GM19463 (cell line): ENCODE measurements around the gene C20orf204.
"Not testable (repeated sequence)": the region's sequence is repeated elsewhere in the genome, so short reads cannot be mapped to it uniquely, and the experiment has no call there.

Experiments used
- ATAC-seq: cut with Tn5 transposase; IDR thresholded peaks from one replicate; pipeline ENCODE4 v1.9.1; 2021; ENCODE audit warnings: mild to moderate bottlenecking, moderate library complexity; ENCODE audit not compliant: unreplicated experiment

The C20orf204 gene, protein sequence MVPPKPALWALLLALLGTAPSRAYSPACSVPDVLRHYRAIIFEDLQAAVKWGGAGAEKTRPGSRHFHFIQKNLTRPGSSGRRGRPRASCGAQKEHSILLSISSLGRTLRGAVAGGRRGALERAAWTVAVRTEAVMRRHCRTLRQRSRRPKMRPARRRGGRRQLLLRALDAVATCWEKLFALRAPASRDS

DNA sequence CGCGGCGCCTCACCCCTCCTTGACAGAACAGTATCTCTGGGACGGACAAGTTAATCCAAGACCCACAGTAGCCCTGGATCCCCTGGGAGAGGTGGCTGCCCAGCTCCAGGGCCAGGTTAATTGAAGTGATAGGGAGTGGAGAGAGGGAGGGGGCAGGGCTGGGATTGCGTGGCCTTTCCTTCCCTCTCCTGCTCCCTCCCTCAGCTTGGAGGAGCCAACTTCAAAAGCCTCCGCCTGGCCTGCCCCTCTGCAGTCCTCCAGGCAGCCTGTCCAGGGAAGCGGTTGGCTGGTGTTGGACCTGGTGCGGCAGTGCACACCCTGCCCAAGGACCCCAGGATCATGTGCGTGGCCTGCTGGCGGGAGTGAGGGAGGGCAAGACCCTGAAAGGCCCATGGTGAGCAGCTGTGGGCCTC is at the start of gene C20orf204:
TSS of gene C20orf204 (plus strand) at position 250 of the 413 bp plus-strand sequence. CDS start at position 392, 142 bp downstream.
- no peak for ATAC-seq

DNA sequence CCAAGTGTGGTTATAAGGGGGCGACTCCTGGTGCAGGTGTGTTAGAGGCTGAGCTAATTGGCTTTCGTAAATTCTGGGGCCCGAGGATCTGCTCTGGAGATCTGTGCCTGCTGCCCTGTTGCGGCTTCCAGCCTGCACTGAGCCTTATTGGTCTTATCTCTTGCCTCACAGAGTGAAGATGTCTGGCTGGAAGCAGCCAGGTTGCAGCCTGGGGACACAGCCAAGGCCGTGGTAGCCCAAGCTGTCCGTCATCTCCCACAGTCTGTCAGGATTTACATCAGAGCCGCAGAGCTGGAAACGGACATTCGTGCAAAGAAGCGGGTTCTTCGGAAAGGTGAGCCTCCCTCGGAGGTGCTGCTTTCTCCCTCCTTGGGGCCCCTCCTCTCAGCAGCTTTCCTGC is 35.1 kb upstream of the C20orf204 start:
- ATAC-seq, result no peak

DNA sequence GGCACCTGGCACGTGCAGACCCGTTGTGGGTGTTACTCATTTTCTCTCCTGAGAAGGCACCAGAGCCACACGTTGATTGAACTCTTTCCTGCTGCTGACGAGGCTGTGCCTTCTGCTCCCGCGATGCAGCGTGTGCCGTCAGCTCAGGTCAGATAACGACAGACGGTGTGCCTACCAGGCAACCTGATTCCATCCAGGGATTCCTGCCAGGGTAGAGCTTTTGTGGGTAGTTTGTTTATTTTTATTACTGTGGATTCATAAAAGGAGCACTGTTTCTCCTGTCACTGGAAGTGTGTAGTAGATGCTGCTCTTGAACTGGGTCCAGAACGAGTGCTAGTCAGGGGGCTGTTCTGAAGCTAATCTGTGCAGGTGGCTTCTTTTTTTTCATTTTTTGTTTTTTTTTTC is 34.4 kb upstream of the C20orf204 start:
- ATAC-seq, result no peak

DNA sequence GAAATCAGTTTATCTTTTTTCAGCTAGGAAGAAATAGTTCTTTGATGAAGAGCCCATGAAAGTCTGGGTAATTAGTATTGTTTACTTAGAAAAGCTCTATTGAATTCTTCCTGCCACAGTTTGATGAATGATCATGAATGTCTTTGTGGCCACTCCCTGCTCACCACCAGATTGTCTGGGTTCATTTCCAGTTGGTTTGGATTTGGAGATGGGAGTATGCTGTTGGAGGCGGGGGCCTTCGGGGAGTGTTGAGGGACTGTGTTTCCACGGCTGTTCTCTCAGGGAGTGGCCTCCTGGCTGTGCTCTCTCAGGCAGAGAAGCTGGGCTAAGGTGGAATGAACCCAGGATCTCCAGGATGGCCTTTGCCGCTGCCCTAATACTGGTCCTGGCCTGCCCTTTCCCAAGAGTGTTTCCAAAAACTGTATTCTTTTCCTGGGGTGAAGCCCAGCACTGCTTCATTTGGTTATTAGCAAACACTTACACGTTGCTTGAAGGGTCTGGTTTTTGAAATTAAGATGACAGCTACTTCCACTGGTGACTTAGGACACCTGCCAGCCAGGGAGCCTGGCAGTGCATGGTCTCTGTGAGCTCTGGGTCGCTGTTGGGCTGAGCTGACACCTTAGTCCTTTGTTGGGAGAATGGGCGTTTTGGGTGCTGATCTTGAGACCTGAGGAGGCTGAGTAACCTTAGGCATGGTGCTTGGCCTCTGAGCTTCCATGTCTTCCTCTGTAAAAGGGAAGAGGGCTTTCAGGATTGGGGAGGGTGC is 31.8 kb upstream of the C20orf204 start:
- no peak for ATAC-seq

DNA sequence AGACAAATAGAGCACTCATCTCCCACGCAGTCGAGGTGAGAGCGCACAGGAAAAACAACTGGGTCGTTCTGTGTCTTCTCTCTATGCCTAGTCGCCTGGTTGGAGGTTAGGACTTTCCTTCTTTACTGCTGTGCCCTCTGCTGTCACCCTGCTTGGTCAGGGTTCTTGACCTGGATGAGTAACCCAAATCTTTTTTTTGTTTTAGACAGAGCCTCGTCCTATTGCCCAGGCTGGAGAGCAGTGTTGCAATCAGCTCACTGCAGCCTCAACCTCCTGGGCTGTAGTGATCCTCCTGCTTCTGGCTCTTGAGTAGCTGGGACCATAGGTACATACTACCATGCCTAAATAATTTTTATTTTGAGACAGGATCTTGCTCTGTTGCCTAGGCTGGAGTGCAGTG is 30.6 kb upstream of the C20orf204 start:
- ATAC-seq, result no peak

DNA sequence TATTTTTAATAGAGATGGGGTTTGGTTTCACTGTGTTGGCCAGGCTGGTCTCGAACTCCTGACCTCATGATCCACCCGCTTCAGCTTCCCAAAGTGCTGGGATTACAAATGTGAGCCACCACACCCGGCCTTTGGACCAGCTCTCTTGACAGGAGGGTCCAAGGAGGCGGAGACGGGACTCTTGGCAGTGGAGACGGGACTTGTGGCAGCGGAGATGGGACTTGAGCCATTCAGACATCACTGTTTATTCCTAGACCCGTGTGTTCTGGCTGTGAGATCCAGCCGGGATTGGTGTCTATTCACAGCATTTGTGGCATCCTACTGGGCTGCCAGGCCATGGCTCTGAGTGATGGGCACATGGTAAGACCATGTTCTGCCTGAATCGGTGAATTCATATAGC is 29.5 kb upstream of the C20orf204 start:
- no peak for ATAC-seq

DNA sequence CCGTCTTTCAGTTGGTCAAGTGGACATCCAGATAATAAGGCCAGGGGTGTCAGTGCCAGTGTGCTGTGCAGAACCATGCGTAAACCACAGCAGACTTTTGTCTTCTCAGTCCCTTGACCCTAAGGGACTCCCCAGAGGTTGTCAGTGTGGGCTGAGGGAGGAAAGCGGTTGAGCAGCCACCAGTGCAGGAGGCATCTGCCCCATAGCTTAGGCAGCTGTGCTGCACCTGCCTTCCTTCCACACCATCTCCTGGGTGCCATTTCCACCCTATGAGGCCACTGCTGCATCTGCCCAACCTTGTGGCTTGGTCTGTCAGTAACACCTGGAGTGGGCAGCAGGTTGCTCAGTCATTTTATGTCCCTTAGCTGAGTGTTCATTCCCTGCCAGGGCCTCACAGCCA is 29.1 kb upstream of the C20orf204 start:
- no peak for ATAC-seq

DNA sequence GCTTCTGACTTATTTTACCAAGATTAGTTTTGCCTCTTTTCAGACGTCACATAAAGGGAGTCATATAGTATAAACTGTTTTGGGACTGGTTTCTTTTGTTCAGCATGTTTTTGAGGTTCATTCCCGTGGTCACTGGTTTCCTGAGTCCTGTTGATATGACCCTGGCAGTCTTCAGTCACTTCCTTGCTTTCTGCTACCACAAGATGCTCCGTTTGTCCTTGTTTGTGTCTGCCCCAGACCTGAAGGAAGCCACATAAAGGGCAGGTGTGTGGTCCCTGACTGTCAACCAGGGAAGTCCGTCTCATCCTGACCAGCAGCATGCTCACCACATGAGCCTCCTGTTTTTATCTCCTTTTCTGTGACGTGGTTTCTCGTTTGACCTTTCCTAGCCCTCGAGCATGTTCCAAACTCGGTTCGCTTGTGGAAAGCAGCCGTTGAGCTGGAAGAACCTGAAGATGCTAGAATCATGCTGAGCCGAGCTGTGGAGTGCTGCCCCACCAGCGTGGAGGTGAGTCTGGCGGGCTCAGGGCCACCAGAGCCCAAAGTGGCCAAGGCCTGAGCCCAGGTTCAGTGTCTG is 26.1 kb upstream of the C20orf204 start:
- no peak for ATAC-seq

DNA sequence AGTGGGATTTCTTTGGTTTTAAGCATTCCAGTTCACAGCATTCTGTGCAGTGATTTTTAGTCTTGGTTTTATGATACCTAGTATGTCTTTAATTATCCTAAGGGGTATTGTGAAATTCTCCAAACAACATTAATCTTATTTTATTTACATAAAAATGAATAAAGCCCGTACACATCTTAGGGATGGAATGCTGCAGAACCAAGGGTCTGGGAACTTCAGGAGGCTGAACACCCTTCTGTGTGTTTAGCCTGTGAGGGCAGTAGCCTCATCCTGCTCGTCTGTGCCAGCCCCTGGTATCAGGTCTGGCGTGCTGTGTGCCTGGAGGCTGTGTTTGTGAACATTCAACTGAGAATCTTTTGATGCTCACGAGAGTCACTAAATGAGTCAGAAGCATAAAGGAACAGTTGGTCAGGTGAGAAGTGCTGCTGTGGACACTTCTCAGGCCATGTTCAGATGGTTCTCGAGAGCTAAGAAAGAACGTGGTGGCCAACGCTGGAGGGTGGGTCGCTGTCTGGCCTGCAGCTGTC is 25.2 kb upstream of the C20orf204 start:
- no peak for ATAC-seq

DNA sequence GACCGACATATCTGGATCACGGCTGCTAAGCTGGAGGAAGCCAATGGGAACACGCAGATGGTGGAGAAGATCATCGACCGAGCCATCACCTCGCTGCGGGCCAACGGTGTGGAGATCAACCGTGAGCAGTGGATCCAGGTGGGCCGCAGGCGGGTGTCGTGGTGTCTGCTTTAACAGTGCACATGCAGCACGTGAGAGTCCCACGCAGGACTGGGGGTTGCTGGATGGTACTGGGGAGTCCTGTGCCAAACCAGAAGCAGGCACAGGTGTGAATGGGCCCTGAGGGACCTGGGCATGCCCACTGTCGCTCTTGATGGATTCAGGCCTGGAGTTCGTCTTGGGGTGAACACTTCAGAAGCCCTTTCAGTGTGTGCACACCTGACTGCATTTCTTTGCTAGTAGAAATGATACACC is 24.6 kb upstream of the C20orf204 start:
- ATAC-seq, result no peak

DNA sequence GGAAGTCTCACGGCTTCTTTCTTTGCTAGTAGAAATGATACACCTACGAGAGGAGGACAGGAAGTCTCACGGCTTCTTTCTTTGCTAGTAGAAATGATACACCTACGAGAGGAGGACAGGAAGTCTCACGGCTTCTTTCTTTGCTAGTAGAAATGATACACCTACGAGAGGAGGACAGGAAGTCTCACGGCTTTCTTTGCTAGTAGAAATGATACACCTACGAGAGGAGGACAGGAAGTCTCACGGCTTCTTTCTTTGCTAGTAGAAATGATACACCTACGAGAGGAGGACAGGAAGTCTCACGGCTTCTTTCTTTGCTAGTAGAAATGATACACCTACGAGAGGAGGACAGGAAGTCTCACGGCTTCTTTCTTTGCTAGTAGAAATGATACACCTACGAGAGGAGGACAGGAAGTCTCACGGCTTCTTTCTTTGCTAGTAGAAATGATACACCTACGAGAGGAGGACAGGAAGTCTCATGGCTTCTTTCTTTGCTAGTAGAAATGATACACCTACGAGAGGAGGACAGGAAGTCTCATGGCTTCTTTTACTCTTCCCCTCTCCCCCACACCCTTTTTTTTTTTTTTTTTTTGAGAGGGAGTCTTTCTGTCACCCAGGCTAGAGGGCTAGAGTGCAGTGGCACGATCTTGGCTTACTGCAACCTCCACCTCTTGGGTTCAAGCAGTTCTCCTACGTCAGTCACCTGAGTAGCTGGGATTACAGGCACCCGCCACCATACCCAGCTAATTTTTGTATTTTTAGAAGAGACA is 23.4 kb upstream of the C20orf204 start:
- not testable (repeated sequence) for ATAC-seq

DNA sequence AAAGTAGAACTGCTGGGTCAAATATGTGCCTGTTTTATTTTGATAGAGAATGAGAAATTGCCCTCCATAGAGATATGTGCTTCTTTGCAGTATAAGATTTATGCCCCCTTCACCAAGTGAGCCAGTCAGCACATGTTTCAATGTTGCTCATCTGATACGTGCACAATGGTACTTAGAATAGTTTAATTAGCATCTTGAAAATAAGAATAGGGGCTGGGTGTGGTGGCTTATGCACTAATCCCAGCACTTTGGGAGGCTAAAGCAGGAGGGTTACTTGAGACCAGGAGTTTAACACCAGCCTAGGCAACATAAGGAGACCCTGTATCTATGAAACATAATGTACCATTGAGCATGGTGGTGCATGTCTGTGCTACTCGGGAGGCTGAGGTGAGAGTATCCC is 20.3 kb upstream of the C20orf204 start:
- ATAC-seq, result no peak

DNA sequence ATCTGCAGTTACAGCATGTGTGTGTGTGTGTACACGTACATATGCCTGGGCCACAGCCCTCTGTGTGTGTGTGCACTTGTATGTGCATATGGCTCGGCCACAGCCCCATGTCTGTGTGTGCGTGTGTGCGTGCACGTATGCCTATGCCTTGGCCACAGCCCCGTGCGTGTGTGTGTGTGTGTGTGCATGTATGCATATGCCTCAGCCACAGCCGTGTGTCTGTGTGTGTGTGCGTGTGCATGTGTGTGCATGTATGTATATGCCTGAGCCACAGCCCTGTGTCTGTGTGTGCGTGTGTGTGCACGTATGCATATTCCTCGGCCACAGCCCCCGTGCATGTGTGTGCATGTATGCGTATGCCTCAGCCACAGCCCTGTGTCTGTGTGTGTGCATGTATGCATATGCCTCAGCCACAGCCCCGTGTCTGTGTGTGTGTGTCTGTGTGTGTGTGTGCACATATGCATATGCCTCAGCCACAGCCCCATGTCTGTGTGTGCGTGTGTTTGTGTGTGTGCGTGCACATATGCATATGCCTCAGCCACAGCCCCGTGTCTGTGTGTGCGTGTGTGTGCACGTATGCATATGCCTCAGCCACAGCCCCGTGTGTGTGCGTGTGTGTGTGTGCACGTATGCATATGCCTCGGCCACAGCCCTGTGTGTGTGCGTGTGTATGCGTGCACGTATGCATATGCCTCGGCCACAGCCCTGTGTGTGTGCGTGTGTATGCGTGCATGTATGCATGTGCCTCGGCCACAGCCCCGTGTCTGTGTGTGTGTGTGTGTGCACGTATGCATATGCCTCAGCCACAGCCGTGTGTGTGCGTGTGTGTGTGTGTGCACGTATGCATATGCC is 14.6 kb upstream of the C20orf204 start:
- ATAC-seq, result no peak

DNA sequence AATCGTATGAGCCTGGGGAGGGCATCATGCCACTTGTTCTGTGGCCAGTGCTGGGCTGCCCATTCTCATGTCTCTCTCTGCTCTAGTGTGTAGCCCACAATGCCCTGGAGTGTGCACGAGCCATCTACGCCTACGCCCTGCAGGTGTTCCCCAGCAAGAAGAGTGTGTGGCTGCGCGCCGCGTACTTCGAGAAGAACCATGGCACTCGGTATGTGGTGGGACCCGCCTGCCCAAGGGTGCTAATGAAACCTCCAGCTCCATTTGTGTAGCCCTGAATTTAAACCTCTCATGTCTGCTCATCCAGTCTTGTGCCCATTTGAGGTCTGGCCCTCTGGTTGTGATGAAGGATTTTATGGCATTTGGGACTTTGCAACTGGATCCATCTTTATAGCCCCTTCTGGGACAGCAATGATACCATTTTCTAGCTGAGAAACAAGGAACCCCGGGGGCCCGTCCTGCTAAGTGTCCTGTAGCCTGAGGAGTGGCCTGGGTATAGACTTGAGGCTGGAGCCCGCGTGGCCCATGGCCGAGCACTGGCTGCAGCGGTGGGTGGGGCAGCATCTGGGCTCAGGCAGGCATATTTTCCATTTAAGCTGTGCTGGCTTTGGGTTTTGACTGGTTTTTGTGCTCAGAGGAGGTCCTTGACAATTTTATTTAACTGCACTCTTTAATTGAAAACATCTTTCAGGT is 13.2 kb upstream of the C20orf204 start:
- no peak for ATAC-seq

DNA sequence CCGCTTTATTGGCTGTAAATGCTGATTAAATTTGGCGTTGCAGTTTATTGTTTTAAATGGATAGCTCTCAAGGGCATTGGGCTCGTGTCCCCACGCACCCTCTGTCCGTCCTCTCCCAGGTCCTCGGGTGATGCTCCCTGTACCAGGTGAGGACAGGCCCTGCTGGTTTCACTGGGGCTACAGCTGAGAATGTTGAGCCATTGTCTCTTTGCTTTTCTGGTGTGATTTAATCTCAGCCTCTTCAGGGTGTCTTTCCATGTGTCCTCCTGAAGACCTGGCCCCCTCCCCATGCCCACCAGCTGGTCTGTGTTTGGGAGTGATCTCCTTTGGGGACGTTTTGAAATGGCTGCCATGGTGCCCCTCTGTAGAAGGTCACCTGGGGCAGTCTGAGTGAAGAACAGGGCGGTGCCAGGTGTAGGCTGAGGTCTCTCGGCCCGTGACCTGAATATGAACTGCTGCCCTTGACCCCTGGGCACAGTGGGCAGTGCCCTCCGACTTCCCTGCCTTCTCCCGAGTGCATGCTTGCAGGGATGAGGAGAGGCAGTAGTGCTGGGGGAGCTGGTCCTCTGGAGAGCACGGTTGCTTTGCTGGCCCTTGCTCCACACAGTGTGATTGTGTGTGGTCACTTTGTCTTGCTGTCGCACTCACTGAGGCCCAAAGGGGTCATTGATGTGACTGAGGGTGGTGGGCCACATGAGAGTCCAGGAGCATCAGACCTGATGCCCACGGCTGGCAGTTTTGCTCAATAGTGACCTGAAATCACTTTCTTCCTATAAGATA is 12.4 kb upstream of the C20orf204 start:
- ATAC-seq, result no peak

DNA sequence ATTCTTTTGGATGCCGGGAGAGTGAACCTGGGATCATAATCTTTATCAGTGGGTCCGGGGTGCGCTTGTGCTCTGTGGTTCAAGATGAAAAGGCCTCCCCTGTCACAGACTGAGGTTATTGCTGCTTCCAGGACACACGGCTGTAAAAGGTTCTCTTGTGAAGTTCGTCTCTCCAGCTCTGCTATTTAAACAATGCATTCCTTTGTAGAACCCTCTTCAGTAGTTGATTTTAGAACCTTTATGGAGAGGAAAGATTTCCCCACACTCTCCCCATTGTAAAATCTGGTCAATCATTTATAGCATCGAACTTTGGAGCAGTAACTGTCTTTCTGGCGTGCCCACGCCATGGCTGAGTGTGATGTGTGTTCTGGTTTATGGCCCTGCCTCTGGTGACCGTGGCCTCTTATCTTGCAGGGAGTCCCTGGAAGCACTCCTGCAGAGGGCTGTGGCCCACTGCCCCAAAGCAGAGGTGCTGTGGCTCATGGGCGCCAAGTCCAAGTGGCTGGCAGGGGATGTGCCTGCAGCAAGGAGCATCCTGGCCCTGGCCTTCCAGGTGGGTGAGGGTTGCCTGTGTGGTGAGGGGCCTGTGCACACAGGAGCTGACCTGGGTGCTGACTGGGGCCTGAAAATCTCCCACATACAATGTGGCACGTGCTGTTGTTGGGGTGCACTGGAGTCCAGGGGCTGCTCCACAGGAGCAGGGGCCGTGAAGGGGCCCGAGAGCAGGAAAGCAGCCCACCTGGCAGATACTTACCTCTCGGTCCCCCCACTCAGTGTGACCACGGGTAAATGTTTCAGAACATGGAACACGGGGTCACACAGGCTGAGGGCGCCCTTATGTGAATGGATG is 11.6 kb upstream of the C20orf204 start:
- no peak for ATAC-seq

DNA sequence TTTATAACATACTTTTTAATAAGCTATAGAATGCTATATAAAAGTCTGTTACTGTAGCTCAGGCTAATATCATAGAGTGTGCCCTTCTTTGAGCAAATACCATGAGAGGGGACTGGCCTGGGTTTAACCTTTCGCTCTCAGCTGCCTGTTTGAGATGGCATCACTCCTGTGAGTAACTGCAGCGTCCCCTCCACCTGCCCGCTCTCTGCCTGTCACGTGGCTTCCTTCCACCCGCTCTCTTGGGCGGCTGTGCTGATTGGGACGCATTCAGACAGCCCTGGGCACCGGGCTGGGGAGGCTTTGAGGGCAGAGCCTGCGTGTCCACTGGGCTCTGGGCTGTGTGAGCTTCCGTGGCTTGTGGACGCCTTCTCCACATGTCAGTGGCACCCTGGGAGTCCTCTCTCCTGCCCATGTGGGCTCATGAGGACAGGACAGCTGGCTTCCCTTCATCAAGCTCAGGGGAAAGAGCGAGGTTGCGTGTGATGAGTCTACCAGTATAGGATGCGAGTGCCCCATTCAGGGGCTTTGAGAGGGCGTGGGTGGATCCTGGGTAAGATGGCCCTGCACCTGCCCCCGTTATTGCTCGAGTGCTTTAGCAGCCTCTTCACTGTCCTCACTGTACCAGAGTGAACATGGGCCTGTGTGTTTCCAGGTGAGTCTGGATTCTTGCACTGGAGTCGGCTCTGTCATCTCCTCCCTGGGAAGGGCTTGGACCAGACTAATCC is 10.7 kb upstream of the C20orf204 start:
- ATAC-seq, result no peak
